PC-9 (cell line): ENCODE data around the gene PAQR7. TPM values are rescaled to one million over a fixed set of nuclear protein-coding genes. Genes with fewer than 3 reads are reported as not detected.

Experiments
- BruUV-seq: library from RNA; stranded (reverse); fragments of 400-500 nt; replicated peaks from 2 replicates; lab custom pipeline; 2021; lab: Mats Ljungman, UMichigan
- CTCF ChIA-PET: fragments of 300-600 bp; sonication (Branson Sonifier 250); formaldehyde crosslinking; loops from one replicate; lab custom pipeline; 2022; ENCODE audit warnings: antibody characterized with exemption; lab: Charles Lee
- POLR2A ChIA-PET: fragments of 300-600 bp; sonication (Branson Sonifier 250); formaldehyde crosslinking; loops from one replicate; lab custom pipeline; 2022; ENCODE audit warnings: antibody characterized with exemption; ENCODE audit not compliant: unreplicated experiment; lab: Charles Lee
- DNase-seq, 2 experiments: peaks; one replicate each; pipeline versions ENCODE4 v3.0.0 to v3.0.0-alpha.2; 2015 to 2022; ENCODE audit warnings: mixed read lengths in 1 of 2
- H2AFZ ChIP-seq: fragments of 200-600 bp; sonication (generic); 2 replicates; pipeline ENCODE4 v1.8.1; 2017; ENCODE audit warnings: antibody characterized with exemption
- H3F3A ChIP-seq: fragments of 200-600 bp; sonication (generic); 2 replicates; pipeline ENCODE4 v1.8.1; 2017; ENCODE audit warnings: antibody characterized with exemption, mild to moderate bottlenecking, low read depth; ENCODE audit not compliant: insufficient read depth
- H3K27ac ChIP-seq: fragments of 200-600 bp; sonication (generic); 2 replicates; pipeline ENCODE4 v1.6.1; 2016; ENCODE audit warnings: mixed run types
- H3K27me3 ChIP-seq: fragments of 200-600 bp; sonication (generic); 2 replicates; pipeline ENCODE4 v1.6.1; 2016; ENCODE audit warnings: low read depth, mixed run types; ENCODE audit not compliant: insufficient read depth
- H3K36me3 ChIP-seq: fragments of 200-600 bp; sonication (generic); 2 replicates; pipeline ENCODE4 v1.6.1; 2016; ENCODE audit warnings: low read depth, mixed run types
- H3K4me1 ChIP-seq: fragments of 200-600 bp; sonication (generic); replicated peaks from 2 replicates; pipeline ENCODE4 v1.6.1; 2016; ENCODE audit warnings: mixed run types; ENCODE audit not compliant: insufficient read depth
- H3K4me2 ChIP-seq: fragments of 200-600 bp; sonication (generic); 2 replicates; pipeline ENCODE4 v1.6.1; 2017; ENCODE audit warnings: mixed run types
- H3K4me3 ChIP-seq: fragments of 200-600 bp; sonication (generic); 2 replicates; pipeline ENCODE4 v1.6.1; 2016; ENCODE audit warnings: mixed run types
- H3K79me2 ChIP-seq: fragments of 200-600 bp; sonication (generic); 2 replicates; pipeline ENCODE4 v1.6.1; 2017; ENCODE audit warnings: low read depth, mixed run types
- H3K9me2 ChIP-seq: fragments of 200-600 bp; sonication (generic); 2 replicates; pipeline ENCODE4 v1.8.1; 2017; ENCODE audit warnings: mild to moderate bottlenecking; ENCODE audit not compliant: insufficient read depth
- H3K9me3 ChIP-seq: fragments of 200-600 bp; sonication (generic); 2 replicates; pipeline ENCODE4 v1.8.1; 2016; ENCODE audit warnings: low read depth; ENCODE audit not compliant: insufficient read depth
- H4K20me1 ChIP-seq: fragments of 200-600 bp; sonication (generic); 2 replicates; pipeline ENCODE4 v1.8.1; 2017; ENCODE audit not compliant: insufficient read depth
- EZH2 ChIP-seq: fragments of 200-600 bp; sonication (generic); IDR thresholded peaks from 2 replicates; pipeline ENCODE4 v1.8.0; 2017; ENCODE audit warnings: antibody characterized with exemption, low read depth
- intact Hi-C: fragments of 100-400 bp; cut with micrococcal nuclease; formaldehyde crosslinking; loops from one replicate; pipeline ENCODE4 v1.10.0; 2022; ENCODE audit not compliant: unreplicated experiment
- total RNA-seq: library from RNA; stranded (reverse); gene quantifications from 2 replicates; pipeline ENCODE4 v1.2.3, GENCODE V29; 2021
- TF ChIP-seq, protein P1 (sequence below): fragments of 200-600 bp; sonication (generic); conservative IDR thresholded peaks from 2 replicates; pipeline ENCODE4 v1.6.1; 2017; ENCODE audit warnings: mixed run types, antibody characterized with exemption, mild to moderate bottlenecking, moderate library complexity

PAQR7 gene
- total RNA-seq, 1 experiment from 2014 or later, result 34.0 TPM

DNA sequence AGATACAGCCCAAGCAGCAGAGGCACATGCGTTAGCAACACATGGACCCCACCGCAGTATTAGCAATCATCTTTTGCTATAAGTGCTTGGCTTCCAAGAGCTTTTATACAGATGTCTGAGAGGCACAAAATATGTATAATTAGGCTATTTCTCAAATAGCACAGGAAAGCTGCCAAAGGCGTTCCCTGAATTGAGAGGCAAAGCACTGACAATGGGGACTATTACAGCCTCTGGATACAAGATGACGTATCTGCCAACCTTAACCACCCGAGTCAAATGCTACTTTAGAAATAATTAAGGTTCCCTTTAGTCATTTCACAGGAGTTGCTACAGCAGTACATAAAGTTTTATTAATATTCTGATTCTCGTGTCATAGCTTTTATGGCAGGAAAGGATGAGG is 24.3 kb upstream of the PAQR7 start:
- H3K36me3 ChIP-seq, result no peaks in the 10 kb centered on the region; the same call in 1 of the 2 replicates
- POLR2A ChIA-PET, result no interaction called here
- DNase-seq, result no peak
- CTCF ChIA-PET, result interaction anchor here (0.6 kb wide), 1 partner anchor 54 kb away, joined by 3 read pairs; no protein-coding TSS in a partner anchor
- H3K4me2 ChIP-seq, result no peak overlapping the region
- no peak overlapping the region for H3K4me3 ChIP-seq
- H3K4me1 ChIP-seq, result peaks cover 13% of the 10 kb centered on the region
- TF ChIP-seq, protein P1, sequence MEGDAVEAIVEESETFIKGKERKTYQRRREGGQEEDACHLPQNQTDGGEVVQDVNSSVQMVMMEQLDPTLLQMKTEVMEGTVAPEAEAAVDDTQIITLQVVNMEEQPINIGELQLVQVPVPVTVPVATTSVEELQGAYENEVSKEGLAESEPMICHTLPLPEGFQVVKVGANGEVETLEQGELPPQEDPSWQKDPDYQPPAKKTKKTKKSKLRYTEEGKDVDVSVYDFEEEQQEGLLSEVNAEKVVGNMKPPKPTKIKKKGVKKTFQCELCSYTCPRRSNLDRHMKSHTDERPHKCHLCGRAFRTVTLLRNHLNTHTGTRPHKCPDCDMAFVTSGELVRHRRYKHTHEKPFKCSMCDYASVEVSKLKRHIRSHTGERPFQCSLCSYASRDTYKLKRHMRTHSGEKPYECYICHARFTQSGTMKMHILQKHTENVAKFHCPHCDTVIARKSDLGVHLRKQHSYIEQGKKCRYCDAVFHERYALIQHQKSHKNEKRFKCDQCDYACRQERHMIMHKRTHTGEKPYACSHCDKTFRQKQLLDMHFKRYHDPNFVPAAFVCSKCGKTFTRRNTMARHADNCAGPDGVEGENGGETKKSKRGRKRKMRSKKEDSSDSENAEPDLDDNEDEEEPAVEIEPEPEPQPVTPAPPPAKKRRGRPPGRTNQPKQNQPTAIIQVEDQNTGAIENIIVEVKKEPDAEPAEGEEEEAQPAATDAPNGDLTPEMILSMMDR, result no peak
- no peak for TF ChIP-seq EZH2
- H3K9me3 ChIP-seq, result no peaks in the 10 kb centered on the region
- H3K27me3 ChIP-seq, result no peaks in the 10 kb centered on the region
- intact Hi-C loops, result loop anchor here (10.0 kb wide), 1 partner anchor 265 kb away; the partner anchor contains the start of genes C1orf232 and ZNF593
- peaks cover 5% of the 10 kb centered on the region; the same call in 1 of the 2 replicates for H3F3A ChIP-seq
- H3K9me2 ChIP-seq, result no peaks in the 10 kb centered on the region
- no peak overlapping the region for H3K27ac ChIP-seq
- H4K20me1 ChIP-seq, result no peaks in the 10 kb centered on the region; the same call in 1 of the 2 replicates
- peaks cover 23% of the 10 kb centered on the region for H3K79me2 ChIP-seq
- H2AFZ ChIP-seq, result no peak overlapping the region
- no TSS peak for BruUV-seq

DNA sequence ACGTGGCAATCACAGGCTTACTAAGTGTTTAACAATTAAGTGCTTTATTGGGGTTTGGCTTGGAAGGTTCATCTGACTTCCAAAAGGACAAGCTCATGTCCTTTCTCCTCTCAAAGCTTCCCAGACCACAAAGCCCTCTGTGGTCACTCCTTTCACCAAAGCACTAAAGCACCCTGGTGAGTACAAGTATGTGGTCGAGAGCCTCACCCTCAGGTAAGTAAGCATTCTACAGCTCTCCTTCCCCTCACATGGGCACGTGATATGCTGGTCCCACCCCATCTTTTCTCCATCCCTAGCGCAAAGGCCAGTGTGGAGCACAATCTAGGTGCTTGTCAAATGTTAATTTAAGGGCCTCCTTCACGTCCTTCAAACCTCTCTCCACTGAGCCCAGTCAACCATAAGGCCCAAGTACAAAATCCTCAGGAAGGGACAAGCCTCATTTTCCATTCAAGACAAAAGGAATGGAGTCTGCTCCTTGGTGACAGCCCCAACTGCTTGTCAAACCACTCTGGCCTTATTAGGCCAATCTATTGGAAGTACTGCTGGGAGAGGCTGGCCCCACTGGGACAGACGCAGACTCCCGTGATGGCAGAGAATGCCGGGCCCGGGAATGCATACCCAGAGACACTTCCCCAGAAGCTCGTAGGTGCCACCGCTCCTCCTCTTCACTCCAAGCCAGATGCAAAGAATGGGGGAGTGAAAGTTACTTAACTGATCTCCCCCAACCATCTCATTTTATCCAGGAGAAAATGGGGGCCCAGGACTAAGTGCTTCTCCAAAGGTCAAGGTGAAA is 22.9 kb upstream of the PAQR7 start:
- DNase-seq, result no peak

DNA sequence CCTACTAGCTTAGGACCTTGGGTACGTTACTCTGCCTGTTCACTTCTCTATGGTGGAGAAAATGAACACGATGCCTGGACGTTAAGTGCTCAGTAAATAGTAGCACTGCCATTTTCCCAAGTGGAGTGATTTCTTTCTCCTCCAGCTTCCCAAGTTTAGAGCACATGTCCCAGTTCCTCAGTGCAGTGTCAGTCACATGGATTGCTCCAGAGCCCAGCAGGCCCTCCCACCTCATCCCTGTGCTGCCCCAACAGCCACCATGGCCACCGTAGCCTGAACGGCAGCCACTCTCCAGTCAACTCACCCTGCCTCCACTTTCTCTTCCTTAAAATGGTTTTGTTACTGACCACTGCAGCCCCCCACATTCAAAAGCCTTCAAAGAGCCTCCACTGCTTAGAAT is 22.2 kb upstream of the PAQR7 start:
- 0 out of 2 replicates have a peak, but pooled peaks cover 5% of the 10 kb centered on the region for H3K79me2 ChIP-seq
- ChIA-PET CTCF (no interaction called here), POLR2A (interaction anchor here (0.6 to 0.8 kb wide), 5 partner anchors 23 to 268 kb away, joined by 3 to 12 read pairs (median 4); no protein-coding TSS in a partner anchor)
- intact Hi-C loops, result loop anchor here (10.0 kb wide), 1 partner anchor 267 kb away; the partner anchor contains the start of genes C1orf232 and ZNF593
- no peak for TF ChIP-seq EZH2
- TF ChIP-seq, protein P1, result no peak
- H3K36me3 ChIP-seq, result no peaks in the 10 kb centered on the region; the same call in 1 of the 2 replicates
- H3K4me2 ChIP-seq, result no peak overlapping the region
- H2AFZ ChIP-seq, result no peak overlapping the region
- H3K9me3 ChIP-seq, result no peaks in the 10 kb centered on the region
- peaks cover 13% of the 10 kb centered on the region for H3K4me1 ChIP-seq
- no peak overlapping the region for H3K4me3 ChIP-seq
- no peaks in the 10 kb centered on the region for H3K27me3 ChIP-seq
- DNase-seq, result no peak
- H3K9me2 ChIP-seq, result no peaks in the 10 kb centered on the region
- H3F3A ChIP-seq, result peaks cover 17% of the 10 kb centered on the region
- BruUV-seq, result no TSS peak
- H3K27ac ChIP-seq, result no peak overlapping the region
- no peaks in the 10 kb centered on the region for H4K20me1 ChIP-seq

More for the DNA sequence above, 22.9 kb upstream of the PAQR7 start:
- Histone ChIP-seq H3F3A (peaks cover 11% of the 10 kb centered on the region; the same call in 1 of the 2 replicates), H3K9me2 (no peaks in the 10 kb centered on the region), H3K4me1 (peaks cover 6% of the 10 kb centered on the region), H3K4me3 (no peak overlapping the region), H3K27me3 (no peaks in the 10 kb centered on the region), H3K36me3 (no peaks in the 10 kb centered on the region; the same call in 1 of the 2 replicates), H3K9me3 (no peaks in the 10 kb centered on the region), H3K4me2 (no peak overlapping the region), H3K79me2 (peaks cover 9% of the 10 kb centered on the region), H3K27ac (no peak overlapping the region), H2AFZ (no peak overlapping the region), H4K20me1 (no peaks in the 10 kb centered on the region)
- ChIA-PET CTCF (interaction anchor here (0.6 kb wide), 1 partner anchor 99 kb away, joined by 6 read pairs; the partner anchor contains the start of gene PAFAH2), POLR2A (interaction anchor here (0.6 to 0.8 kb wide), 2 partner anchors 188 to 267 kb away, joined by 4 to 12 read pairs; no protein-coding TSS in a partner anchor)
- no peak for TF ChIP-seq EZH2
- TF ChIP-seq, protein P1, result no peak
- intact Hi-C loops, result loop anchor here (10.0 kb wide), 1 partner anchor 266 kb away; the partner anchor contains the start of genes C1orf232 and ZNF593
- no TSS peak for BruUV-seq
